Measurements from ENCODE around the gene OBSCN.
"Not testable (repeated sequence)": the region's sequence is repeated elsewhere in the genome, so short reads cannot be mapped to it uniquely, and the experiment has no call there.

Gene OBSCN

GRCh38 chr1:228221097-228221496 lies 13.3 kb downstream of the OBSCN start:
- DNase-seq; in situ Hi-C loops (cut with HindIII; ENCODE audit: low pct_ligation_motif_present, low pct_unique_long_range_greater_than_20kb, low sequenced_read_pairs): not testable (repeated sequence)

DNA sequence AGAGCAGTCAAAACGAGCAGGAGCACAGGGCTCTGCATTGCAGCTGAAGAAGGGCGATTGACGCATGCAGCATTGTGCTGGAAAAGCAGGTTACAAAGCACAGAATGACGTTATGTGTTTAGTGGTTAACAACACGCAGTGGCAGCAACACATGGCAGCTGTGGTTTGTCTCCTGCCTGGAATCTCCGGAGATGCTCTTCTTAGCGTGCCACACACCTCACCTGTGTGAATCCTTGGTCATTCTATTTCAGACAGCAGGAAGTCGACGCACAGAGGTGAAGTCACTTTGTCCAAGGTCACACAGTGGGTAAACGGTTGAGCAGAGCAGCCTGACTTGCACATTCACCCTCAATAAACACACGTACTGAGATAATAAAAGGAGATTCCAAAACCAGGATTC lies 14.7 kb downstream of the OBSCN start:
- DNase-seq, result no peak
- in situ Hi-C loops (cut with HindIII; ENCODE audit: low pct_ligation_motif_present, low pct_unique_long_range_greater_than_20kb, low sequenced_read_pairs), result no loop called here

- DNase-seq, result no peak
- in situ Hi-C loops (cut with HindIII; ENCODE audit: low pct_ligation_motif_present, low pct_unique_long_range_greater_than_20kb, low sequenced_read_pairs), result no loop called here
Measured at GRCh38 chr1:228224198-228225164, 16.6 kb downstream of the OBSCN start.

GRCh38 chr1:228225165-228225710 lies 17.4 kb downstream of the OBSCN start:
- in situ Hi-C loops (cut with HindIII; ENCODE audit: low pct_ligation_motif_present, low pct_unique_long_range_greater_than_20kb, low sequenced_read_pairs), result no loop called here
- DNase-seq, result no peak

GRCh38 chr1:228225740-228226139 lies 17.9 kb downstream of the OBSCN start:
- no peak for DNase-seq
- in situ Hi-C loops (cut with HindIII; ENCODE audit: low pct_ligation_motif_present, low pct_unique_long_range_greater_than_20kb, low sequenced_read_pairs), result no loop called here

- in situ Hi-C loops (cut with HindIII; ENCODE audit: low pct_ligation_motif_present, low pct_unique_long_range_greater_than_20kb, low sequenced_read_pairs), result no loop called here
- DNase-seq, result no peak
Measured at GRCh38 chr1:228226141-228226874, 18.5 kb downstream of the OBSCN start.

DNA sequence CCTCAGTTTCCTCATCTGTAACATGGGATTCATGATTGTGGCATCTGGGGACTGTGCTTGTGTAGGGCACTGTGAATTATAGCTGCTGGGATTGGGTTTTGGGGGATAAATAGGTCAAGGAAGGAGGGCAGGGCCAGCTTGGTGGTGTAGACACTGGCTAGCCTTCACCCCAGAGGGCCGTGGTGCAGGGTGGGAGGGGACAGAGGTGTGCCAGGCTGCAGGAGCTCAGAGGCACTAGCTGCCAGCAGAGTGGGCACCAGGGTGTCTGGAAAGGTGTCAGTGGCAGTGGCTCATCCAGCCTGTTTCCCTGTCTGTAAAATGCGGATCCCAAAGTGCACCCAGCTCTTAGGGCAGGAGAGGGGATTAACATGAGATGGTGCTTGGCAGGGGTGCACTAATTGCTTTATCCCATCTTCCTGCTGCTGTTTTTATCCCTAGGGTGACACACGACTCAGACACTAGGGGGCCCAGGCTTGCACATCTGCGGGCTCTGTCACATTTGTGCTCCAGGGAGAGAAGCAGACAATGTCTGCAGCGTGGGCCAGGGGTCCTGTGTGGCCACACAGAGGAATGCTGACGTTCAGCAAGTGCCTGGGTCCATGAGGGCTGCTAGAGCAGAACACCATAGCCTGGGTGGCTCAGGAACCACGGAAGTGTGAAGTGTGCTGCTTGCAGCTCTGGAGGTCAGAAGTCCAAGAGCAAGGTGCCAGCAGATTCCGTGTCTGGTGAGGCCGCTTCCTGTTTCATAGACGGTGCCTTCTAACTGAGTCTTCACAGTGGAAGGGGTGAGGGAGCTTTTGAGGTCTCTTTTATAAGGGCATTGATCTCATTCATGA lies 19.3 kb downstream of the OBSCN start:
- peak; percentile 23 for DNase-seq

DNA sequence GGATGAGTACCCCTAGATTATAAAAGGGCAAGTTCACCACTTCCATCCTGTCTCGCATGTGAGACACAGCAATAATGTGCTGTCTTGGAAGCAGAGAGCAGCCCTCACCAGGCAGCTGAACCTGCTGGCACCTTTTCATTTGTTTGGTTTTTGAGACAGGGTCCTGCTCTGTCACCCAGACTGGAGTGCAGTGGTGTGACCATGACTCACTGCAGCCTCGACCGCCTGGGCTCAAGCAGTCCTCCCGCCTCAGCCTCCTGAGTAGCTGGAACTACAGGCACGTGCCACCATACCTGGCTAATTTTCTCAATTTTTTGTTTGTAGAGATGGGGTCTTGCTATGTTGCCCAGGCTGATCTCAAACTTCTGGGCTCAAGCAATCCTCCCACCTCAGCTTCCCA lies 20.3 kb downstream of the OBSCN start:
- in situ Hi-C loops (cut with HindIII; ENCODE audit: low pct_ligation_motif_present, low pct_unique_long_range_greater_than_20kb, low sequenced_read_pairs), result not testable (repeated sequence)

More for the DNA sequence above, 19.3 kb downstream of the OBSCN start:
- in situ Hi-C loops (cut with HindIII; ENCODE audit: low pct_ligation_motif_present, low pct_unique_long_range_greater_than_20kb, low sequenced_read_pairs), result no loop called here

GRCh38 chr1:228228601-228229074 lies 20.8 kb downstream of the OBSCN start:
- DNase-seq, result peak; percentile 71

More for the DNA sequence above, 20.3 kb downstream of the OBSCN start:
- DNase-seq, result not testable (repeated sequence)

DNA sequence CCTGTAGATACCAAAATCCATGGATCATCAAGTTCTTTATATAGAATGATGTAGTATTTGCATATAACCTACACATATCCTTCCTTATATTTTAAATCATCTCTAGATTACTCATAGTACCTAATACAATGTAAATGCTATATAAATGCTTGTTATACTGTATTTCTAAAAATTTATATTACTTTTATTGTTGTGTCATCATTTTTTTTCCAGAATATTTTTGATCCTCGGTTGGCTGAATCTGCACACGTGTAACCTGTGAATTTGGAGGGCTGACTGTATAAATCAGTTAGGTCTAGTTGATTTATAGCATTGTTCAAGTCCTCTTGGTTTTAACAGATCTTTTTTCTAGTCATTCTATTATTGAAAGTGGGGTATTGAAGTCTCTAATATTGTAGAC lies 23.3 kb downstream of the OBSCN start:
- in situ Hi-C loops (cut with HindIII; ENCODE audit: low pct_ligation_motif_present, low pct_unique_long_range_greater_than_20kb, low sequenced_read_pairs), result no loop called here

More at GRCh38 chr1:228228601-228229074, 20.8 kb downstream of the OBSCN start:
- in situ Hi-C loops (cut with HindIII; ENCODE audit: low pct_ligation_motif_present, low pct_unique_long_range_greater_than_20kb, low sequenced_read_pairs), result no loop called here

GRCh38 chr1:228233136-228233535 lies 25.3 kb downstream of the OBSCN start:
- DNase-seq, result no peak
- in situ Hi-C loops (cut with HindIII; ENCODE audit: low pct_ligation_motif_present, low pct_unique_long_range_greater_than_20kb, low sequenced_read_pairs), result no loop called here

More for the DNA sequence above, 23.3 kb downstream of the OBSCN start:
- DNase-seq, result no peak

DNA sequence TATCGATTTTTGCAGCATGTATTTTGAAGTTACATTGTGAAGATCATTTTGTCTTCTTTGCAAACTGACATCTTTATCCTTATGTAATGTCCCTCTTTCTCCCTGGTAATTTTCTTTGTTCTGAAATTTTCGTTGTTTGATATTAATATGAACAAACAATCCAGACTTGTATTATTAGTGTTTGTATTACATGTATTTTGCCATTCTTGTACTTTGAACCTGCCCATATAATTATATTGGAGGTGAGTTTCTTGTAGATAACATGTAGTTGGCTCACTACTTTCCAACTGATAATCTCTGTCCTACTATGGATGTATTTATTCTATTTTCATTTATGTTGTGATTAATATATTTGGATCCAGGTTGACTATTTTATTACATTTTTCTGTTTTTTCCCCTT lies 27.1 kb downstream of the OBSCN start:
- DNase-seq, result no peak
- in situ Hi-C loops (cut with HindIII; ENCODE audit: low pct_ligation_motif_present, low pct_unique_long_range_greater_than_20kb, low sequenced_read_pairs), result no loop called here

DNA sequence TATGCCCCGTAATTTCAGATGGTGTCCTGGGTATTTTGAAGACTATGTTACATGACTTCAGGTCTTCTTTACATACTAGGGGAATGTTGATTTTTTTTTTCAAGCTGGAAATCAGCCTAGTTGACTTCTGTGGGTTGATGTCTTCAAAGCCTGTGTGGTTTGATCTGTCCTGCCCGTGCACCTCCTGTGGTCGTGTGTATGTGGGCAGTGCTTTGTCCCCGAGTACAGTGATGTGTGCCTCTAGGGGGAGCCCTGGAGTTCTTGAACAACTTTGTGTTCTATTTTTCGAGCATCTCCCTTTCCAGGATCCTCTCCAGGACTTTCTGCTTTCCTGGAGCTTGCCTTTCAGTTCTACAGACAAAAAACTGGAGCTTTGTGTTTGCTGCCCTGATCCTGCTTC lies 28.9 kb downstream of the OBSCN start:
- in situ Hi-C loops (cut with HindIII; ENCODE audit: low pct_ligation_motif_present, low pct_unique_long_range_greater_than_20kb, low sequenced_read_pairs), result no loop called here
- DNase-seq, result peak; percentile 16

DNA sequence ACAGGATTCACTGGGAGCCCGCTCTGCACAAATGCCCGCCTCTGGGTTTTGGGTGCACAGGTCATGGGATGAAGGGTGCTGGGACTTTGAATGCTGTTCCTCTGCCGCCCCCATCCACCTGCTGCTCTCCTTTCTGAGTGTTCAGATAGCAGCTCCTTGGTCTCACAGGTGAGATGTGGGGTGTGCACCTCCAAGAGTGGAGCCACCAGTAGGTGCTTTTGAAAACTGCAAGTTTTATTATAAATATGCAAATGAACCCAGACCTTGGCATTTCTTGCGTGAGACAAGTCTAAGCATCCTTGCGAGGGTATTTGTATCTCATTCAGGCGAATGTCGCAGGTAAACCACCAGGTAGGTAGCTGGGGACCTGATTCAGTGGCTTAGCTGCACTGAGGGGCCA lies 30.2 kb downstream of the OBSCN start:
- in situ Hi-C loops (cut with HindIII; ENCODE audit: low pct_ligation_motif_present, low pct_unique_long_range_greater_than_20kb, low sequenced_read_pairs), result no loop called here

DNA sequence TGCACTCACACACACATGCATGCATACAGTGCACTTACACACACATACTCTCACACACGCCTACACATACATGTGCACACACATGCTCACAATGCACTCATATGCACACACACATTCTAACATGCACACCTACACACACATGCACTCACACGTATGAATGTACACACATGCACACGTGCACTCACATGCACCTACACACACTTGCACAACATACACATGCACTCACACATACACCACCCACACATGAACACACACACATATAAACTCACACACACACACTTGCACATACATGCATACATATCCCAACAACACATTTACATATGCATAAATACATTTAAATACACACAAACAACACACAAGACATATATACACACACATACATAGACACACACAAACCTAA lies 30.6 kb downstream of the OBSCN start:
- in situ Hi-C loops (cut with HindIII; ENCODE audit: low pct_ligation_motif_present, low pct_unique_long_range_greater_than_20kb, low sequenced_read_pairs), result no loop called here

More for the DNA sequence above, 30.2 kb downstream of the OBSCN start:
- DNase-seq, result no peak

DNA sequence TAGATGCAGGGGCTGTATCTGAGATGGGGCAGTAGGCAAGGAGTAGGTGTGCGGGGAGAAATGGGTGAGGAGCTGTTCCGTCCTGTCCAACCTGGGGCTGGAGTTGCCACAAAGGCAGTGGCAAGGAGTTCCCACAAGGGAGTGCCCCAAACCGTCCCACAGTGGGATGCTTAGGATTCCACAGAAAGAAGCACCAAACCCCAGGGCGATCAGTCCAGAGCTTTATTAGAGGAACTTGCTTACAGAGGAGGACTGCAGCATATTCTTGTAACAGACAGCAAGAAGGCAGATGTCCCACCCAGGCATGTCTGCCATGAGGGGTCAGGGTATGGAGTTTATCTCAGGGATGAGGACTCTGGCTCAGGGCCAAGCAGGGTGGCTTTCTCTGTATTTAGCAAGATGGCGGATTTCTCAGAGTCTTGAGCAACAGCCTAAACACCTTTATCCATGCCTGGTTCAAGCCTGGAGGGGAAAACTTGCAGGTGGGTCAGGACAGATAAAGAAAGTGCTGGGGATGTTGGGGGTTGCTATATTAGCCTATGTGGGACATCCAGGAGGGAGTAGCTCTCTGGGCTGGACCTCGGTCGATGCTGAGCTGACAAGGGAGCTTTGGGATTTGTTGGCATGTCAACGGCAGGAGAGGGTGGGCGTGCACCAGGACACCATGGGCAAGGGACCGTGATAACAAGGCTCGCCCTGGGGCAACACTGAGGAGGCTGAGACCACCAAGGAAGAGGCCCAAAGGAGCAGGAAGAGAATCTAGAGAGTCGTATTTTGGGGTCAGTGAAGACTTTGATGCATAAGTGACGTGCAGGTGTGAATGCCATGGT lies 32.8 kb downstream of the OBSCN start:
- in situ Hi-C loops (cut with HindIII; ENCODE audit: low pct_ligation_motif_present, low pct_unique_long_range_greater_than_20kb, low sequenced_read_pairs), result no loop called here

More for the DNA sequence above, 30.6 kb downstream of the OBSCN start:
- DNase-seq, result no peak

GRCh38 chr1:228241259-228241658 lies 33.4 kb downstream of the OBSCN start:
- in situ Hi-C loops (cut with HindIII; ENCODE audit: low pct_ligation_motif_present, low pct_unique_long_range_greater_than_20kb, low sequenced_read_pairs), result no loop called here
- no peak for DNase-seq

More for the DNA sequence above, 32.8 kb downstream of the OBSCN start:
- DNase-seq, result no peak
